GM21360 (cell line): ENCODE data around the gene ARL3.
A peak's percentile ranks its signal among the peaks of the same experiment; 100 is the strongest.

Source experiments
- ATAC-seq: cut with Tn5 transposase; IDR thresholded peaks from one replicate; pipeline ENCODE4 v1.9.1; 2021; ENCODE audit warnings: mild to moderate bottlenecking, moderate library complexity; ENCODE audit not compliant: unreplicated experiment

The ARL3 gene

GRCh38 chr10:102642736-102643335 is 71.4 kb downstream of the ARL3 start:
- ATAC-seq: no peak

DNA sequence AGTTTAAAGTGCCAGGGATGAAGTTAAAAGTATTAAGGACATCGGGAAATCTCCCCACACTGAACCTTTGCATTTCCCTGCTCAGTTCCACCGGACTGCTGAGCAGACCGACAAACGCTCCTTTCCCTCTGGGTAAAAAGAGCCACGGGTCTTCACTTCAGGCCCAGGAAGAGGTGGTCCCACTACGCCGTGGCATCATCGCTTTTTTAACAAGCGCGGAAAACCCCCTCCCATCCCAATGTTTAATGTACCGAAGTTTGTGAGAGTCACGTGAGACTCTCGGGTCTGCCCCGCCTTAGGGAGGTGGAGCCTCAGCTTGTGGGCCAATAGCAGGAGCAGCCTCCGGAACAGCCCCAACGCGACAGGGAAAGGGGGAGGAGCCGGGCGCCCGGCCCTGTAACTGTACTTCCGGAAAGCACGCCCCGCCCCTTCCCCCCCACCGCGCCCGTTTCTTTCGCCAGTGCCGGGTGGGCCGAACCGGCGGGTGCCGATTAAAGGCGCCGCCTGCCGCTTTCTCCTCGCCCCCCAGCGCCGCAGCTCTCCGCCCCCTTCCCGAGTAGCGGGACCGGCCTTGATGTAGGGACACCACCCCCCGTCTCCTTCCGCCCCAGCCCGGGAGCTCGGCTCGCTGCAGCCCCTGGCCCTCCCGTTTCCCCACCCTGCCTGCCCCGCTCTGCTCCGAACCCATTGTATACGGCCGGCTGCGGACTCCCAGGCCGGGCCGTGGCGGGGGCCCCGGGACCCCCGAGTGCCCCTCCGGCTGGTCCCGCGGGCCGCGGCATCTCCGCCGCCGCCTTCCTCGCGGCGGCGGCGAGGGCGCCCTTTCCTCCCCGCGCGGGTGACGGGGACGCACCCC is 72.1 kb downstream of the ARL3 start:
- ATAC-seq: peak; percentile 54

DNA sequence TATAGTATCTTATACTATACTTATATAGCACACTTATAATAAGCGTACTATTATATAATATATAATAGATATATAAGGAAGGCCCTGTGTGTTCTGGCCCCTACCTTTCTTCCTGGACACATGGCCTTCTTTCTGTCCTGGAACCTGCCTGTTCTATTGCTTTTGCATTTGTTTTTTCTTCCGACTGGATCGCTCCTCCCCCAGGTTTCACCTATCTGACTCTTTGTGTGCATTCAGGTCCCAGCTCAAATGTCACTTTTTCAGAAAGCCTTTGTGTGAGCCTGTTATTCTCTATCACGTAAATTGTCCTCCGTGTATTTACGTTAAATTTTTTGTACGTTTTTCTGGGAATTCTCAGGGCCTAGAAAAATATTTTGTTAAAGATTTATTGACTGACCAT is 72.8 kb downstream of the ARL3 start:
- no peak for ATAC-seq

GRCh38 chr10:102639537-102639936 is 74.7 kb downstream of the ARL3 start:
- no peak for ATAC-seq

GRCh38 chr10:102635377-102635776 is 78.8 kb downstream of the ARL3 start:
- ATAC-seq: no peak

DNA sequence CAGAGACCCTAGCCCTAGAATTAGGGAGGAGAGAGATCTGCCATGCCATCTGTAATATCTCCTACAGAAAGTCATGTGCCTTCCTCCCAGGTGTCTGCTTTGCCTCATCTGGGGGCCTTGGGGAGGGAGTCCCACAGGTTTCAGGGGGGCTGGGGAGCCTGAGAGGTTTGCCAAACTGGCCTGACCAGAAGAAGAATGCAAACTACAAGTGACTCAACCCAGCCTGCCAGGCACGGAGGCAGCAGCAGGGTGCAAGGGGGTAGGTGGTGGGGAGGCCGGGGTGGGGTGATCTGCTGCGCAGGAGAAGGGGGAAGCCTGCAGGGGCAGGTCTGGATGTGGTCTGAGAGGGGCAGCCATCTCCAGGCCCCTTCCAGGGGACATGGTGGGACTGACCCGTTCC is 79.5 kb downstream of the ARL3 start:
- no peak for ATAC-seq

- ATAC-seq: no peak
These were observed 80.3 kb downstream of the ARL3 start for GRCh38 chr10:102633848-102634247.

- no peak for ATAC-seq
These were observed 80.9 kb downstream of the ARL3 start for GRCh38 chr10:102633287-102633686.

GRCh38 chr10:102632394-102633111 is 81.6 kb downstream of the ARL3 start:
- ATAC-seq: no peak

DNA sequence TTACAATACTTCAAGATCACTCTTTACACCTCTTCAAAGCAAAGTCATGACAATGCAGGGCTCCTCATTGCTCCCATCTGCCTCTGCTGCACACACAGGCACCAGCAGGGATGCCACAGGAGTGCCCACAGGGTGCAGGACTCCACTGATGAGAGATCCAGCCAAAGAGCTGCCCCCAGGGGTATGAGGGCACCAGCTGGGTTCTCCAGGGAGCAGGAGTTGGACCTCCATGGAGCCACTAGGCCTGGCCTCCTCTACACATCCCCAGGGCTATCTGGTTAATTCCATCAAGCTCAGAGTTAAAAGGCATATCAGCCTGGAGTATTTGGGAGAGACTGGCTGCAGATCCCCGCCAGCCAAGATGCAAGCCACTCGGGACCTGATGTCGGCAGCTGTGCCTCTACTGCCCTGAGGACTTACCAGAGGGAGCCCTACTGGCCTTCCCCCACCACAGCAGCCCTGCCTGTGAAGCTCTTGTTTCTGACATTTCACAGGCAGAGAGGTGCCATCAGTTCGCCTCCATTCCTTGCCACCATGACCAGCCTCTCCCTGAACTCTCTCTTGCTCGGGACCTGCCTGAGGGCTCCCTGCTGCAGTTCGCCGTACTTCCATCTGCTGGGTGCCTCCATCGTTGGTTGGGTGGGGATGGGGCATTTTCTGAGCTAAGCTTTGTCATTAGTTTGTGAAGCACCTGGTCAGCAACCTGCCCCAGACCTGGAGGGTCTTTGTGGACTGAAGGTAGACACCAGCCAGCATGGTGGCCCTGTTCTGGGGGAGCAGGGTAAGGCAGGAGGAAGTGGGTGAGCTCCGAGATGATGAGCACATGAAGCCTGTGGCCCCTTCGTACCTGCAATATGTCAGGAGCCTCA is 82.4 kb downstream of the ARL3 start:
- no peak for ATAC-seq

DNA sequence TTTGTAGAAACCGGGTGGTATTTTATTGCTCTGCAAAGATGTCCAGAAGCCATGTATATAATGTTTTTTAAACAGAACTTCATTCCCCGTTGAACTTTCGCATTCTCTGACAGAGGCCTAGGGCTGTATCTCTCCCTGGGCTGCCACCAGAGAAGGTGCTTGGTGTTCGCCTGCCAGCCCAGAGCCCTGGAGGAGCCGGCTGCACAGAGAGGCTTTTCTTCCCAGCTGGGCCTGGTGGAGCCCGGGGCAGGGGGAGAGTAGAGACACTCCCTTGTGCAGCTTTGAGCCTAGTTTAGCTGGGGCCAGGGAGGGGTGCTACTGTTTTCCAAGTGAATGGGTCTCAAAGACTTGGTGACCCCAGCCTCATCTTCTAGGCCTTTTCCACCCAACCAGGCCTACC is 83.5 kb downstream of the ARL3 start:
- ATAC-seq: no peak

- ATAC-seq: no peak
These were observed 84.3 kb downstream of the ARL3 start for GRCh38 chr10:102629661-102630614.

- ATAC-seq: no peak
These were observed 85.7 kb downstream of the ARL3 start for GRCh38 chr10:102628451-102628911.

DNA sequence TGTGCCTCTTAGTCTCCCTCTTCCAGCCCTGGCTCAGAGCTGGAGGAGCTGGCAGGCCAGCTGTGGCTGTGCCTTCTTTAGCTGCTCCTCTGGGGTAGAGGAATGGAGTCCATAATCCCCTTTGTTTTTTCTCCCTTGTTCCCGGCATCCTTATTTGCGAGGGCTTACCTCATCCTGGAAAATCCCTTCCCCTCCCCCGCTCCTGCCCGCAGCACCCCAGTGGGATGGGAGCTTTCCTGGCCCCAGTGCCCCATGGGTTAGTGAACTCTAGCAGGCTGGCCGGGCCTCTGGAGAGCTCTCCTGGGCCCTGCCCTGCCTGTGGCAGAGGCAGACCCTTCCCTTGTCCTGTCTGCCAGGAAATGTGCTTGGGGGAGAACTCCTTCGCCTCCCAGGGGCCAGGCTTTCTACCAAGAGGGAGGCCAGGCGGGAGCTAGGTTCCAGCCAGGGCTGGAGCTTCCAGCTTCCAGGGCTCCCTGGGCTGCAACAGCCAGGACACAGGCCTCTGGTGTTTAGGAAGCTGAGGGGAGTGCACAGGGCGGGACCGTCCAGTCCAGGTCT is 86.4 kb downstream of the ARL3 start:
- no peak for ATAC-seq

DNA sequence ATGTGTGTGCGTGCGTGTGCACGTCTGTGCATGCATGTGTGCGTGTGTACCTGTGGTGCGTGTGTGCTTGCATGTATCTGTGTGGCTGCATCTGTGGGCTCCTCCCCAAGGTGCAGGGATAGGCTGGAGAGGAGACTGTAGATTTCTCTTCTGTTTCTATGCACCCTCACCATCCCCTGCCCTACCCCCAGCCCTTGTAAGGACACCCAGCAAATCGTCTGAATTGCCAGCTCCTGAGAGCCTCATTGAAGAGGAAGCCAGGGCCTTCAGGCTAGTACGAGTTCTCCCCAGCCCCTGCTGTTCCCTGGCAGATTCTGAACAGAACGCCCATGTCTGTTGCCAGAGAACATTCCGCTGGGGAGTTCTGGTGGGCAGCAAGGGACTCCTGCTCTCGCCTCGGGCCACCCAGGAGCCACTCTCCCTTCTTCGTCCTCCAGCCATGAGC is 86.9 kb downstream of the ARL3 start:
- ATAC-seq: no peak

DNA sequence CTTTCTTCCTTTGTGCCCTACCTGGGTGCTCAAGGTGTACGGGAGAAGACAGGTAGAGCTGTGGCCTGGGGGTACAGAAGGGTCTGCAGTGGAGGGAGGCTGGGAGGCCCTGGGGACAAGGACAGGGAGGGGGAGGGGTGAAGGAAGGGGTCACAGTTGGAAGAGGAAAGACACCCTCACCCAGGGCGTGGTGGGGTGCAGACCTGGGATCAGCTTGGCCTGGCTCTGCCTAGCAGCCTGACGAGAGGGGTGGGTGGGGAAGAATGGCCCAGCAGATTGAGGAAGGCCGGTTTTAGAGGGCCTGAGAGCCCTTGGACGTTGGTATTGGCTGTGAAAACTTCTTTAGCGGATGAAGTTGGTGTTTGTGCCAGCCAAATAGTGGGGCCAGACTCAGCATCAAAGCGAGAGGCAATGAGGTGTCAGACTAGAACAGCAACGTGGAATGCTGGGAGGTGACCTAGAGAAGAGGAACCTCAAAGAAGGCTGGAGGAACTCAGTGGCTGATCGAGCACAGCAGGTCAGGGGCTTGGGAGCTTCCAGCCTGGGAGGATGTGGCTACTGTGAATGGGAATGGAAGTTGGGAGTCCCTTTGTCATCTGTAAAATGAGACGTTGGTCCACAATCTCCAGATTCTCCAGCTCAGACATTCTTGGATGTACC is 88.0 kb downstream of the ARL3 start:
- no peak for ATAC-seq

DNA sequence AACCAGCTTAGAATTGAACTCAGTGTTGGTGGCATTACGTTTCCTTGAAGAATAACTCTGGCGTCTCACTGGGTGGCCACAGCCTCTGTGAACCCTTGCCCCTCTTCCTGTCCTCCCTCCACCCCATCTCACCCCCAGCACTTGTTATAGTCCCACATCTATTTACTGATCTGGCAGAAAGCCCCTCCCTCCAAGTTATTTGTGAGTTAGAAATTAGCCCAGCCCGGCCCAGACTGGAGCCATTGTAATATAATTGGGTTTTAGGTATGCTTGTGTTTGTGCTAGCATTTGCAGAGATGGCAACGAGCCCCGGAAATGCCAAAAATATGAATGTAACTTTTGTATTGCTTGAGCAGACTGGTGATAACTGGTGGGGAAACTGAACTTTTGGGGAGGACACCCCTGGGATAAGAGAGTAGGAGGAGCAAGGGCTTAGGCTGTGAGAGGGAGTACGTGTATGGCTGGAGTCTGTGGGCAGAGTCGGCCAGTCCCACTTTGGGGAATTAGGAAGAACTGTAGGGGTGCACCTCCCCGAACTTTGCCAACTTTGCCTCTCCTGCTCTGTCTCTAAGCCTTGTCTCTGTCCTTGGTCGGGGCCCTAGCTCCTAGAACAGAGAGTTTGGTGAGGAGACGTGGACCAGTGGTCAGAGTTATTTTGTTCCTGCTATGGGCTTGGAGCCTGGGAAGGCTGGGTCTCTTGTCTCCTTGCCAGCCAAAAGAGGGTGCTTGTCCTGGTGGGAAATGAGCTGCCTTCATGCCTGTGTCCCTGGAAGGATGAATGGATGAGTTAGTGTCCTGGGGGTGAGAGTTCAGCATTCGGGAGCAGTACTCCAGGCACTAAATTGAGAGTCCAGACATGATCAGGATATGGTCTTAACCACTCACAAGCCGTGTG is 89.2 kb downstream of the ARL3 start:
- ATAC-seq: no peak

GRCh38 chr10:102624094-102624493 is 90.1 kb downstream of the ARL3 start:
- no peak for ATAC-seq
